Smooth muscle cell (in vitro differentiated cells): ENCODE measurements around the gene DCLK3. TPM values are rescaled to one million over a fixed set of nuclear protein-coding genes. Genes with fewer than 3 reads are reported as not detected.

Experiments
- DNase-seq: peaks from one replicate; lab custom pipeline; 2025; ENCODE audit not compliant: unreplicated experiment; lab: John Stamatoyannopoulos, UW
- H2AFZ ChIP-seq: fragments of 200-600 bp; sonication (generic); 2 replicates; pipeline ENCODE4 v1.6.0; 2016; ENCODE audit warnings: antibody characterized with exemption, low read depth, mild to moderate bottlenecking
- H3F3A ChIP-seq: fragments of 200-600 bp; sonication (generic); 2 replicates; pipeline ENCODE4 v1.6.0; 2017; ENCODE audit warnings: antibody characterized with exemption, low read depth
- H3K27ac ChIP-seq: fragments of 200-600 bp; sonication (generic); 2 replicates; pipeline ENCODE4 v1.5.1; 2016; ENCODE audit warnings: low read depth, mild to moderate bottlenecking
- H3K27me3 ChIP-seq: fragments of 200-600 bp; sonication (generic); 2 replicates; pipeline ENCODE4 v1.6.1; 2016; ENCODE audit warnings: low read depth, mild to moderate bottlenecking
- H3K36me3 ChIP-seq: fragments of 200-600 bp; sonication (generic); 2 replicates; pipeline ENCODE4 v1.5.1; 2016; ENCODE audit warnings: low read depth
- H3K4me1 ChIP-seq: fragments of 200-600 bp; sonication (generic); 2 replicates; pipeline ENCODE4 v1.5.1; 2016; ENCODE audit warnings: low read depth
- H3K4me2 ChIP-seq: fragments of 200-600 bp; sonication (generic); 2 replicates; pipeline ENCODE4 v1.6.0; 2016; ENCODE audit warnings: mild to moderate bottlenecking
- H3K4me3 ChIP-seq: fragments of 200-600 bp; sonication (generic); 2 replicates; pipeline ENCODE4 v1.5.1; 2016; ENCODE audit warnings: mild to moderate bottlenecking
- H3K79me2 ChIP-seq: fragments of 200-600 bp; sonication (generic); 2 replicates; pipeline ENCODE4 v1.6.0; 2016; ENCODE audit warnings: low read depth, mild to moderate bottlenecking
- H3K9ac ChIP-seq: fragments of 200-600 bp; sonication (generic); 2 replicates; pipeline ENCODE4 v1.6.0; 2016; ENCODE audit warnings: low read depth
- H3K9me3 ChIP-seq: fragments of 200-600 bp; sonication (generic); replicated peaks from 2 replicates; pipeline ENCODE4 v1.5.1; 2016; ENCODE audit warnings: low read depth
- H4K20me1 ChIP-seq: fragments of 200-600 bp; sonication (generic); 2 replicates; pipeline ENCODE4 v1.6.0; 2016; ENCODE audit warnings: low read depth
- WGBS: methylation state at CpG from one replicate; pipeline ENCODE4 v1.1.7; 2016; ENCODE audit warnings: low lambda C conversion rate; 5-methylcytosine and 5-hydroxymethylcytosine counted together
- polyA plus RNA-seq: library from polyadenylated mRNA; unstranded; fragments of >200 nt; fragmentation: Nextera tagmentation; extraction: Ambion mirVana; gene quantifications from 2 replicates; pipeline ENCODE4 v1.2.1, GENCODE V29; 2016
- total RNA-seq: library from RNA; depleted of rRNA; stranded (reverse); fragments of >200 nt; gene quantifications from 2 replicates; pipeline ENCODE4 v1.2.3, GENCODE V29; 2014
- TF ChIP-seq, protein P1 (sequence below): fragments of 200-600 bp; sonication (generic); IDR thresholded peaks from 2 replicates; pipeline ENCODE4 v1.5.1; 2017; ENCODE audit warnings: borderline replicate concordance, mild to moderate bottlenecking, antibody characterized with exemption; ENCODE audit not compliant: insufficient read depth, poor library complexity, severe bottlenecking

DCLK3 gene
- total and polyA plus RNA-seq, 2 experiments from 2014 or later, result not detected

DNA sequence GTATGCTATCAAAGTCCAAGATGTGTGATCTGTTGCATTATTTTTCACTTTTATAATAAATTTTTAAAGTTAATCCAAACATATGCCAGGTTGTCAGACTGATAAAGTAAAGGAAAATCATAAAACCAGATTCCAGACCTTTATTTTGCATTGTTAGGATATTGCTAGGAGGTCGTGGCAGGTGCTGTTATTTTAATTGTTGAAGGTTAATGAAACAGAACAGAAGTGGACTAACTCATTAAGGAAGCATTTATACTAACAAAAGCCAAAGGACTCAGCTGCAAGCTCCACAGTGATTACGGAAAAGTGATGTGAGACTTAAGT is 63.1 kb downstream of the DCLK3 start:
- H3K79me2 ChIP-seq, result no peaks in the 10 kb centered on the region
- WGBS, result 77% methylated on average over 2 of the region's 2 CpGs
- H2AFZ ChIP-seq, result no peak overlapping the region
- H3K4me2 ChIP-seq, result no peak overlapping the region
- no peaks in the 10 kb centered on the region for H3K9me3 ChIP-seq
- H3K4me3 ChIP-seq, result no peak overlapping the region
- DNase-seq, result no peak
- TF ChIP-seq, protein P1, sequence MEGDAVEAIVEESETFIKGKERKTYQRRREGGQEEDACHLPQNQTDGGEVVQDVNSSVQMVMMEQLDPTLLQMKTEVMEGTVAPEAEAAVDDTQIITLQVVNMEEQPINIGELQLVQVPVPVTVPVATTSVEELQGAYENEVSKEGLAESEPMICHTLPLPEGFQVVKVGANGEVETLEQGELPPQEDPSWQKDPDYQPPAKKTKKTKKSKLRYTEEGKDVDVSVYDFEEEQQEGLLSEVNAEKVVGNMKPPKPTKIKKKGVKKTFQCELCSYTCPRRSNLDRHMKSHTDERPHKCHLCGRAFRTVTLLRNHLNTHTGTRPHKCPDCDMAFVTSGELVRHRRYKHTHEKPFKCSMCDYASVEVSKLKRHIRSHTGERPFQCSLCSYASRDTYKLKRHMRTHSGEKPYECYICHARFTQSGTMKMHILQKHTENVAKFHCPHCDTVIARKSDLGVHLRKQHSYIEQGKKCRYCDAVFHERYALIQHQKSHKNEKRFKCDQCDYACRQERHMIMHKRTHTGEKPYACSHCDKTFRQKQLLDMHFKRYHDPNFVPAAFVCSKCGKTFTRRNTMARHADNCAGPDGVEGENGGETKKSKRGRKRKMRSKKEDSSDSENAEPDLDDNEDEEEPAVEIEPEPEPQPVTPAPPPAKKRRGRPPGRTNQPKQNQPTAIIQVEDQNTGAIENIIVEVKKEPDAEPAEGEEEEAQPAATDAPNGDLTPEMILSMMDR, result no peak
- H3K27me3 ChIP-seq, result no peaks in the 10 kb centered on the region
- H3K27ac ChIP-seq, result no peak overlapping the region
- H3K36me3 ChIP-seq, result no peaks in the 10 kb centered on the region
- no peaks in the 10 kb centered on the region for H3F3A ChIP-seq
- no peaks in the 10 kb centered on the region for H4K20me1 ChIP-seq
- no peaks in the 10 kb centered on the region for H3K4me1 ChIP-seq
- no peak overlapping the region for H3K9ac ChIP-seq

DNA sequence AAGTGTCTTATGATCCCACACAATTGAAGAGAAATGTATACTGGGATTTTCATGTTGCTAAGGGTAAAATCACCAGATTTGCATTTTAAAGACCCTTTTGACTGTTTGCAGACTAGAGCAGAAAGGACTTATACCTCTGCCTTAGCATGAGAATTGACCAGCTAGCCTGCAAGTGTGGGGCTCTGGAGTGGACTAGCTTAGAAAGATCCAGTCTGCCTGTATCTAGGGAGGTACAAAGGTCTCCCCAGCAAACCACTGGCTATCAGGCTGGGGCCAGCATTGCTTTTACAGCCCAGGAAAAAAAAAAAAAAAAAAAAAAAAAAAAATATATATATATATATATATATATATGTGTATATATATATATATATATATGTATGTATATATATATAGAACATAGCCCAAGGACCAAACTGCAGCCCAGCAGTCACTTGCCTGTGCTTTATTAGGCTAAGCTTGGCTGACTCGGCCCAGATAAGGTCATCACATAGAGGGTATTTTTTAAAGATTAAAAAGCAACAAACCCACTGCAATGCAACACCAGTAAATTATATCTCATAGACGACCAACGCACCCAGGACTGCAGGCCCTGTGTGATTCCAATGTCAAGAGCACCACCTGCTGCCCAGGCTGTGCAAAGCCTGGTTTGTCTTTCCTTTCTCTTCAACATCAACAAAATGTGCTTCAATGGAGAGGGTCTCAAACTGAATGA is 63.7 kb downstream of the DCLK3 start:
- H3K9me3 ChIP-seq, result no peaks in the 10 kb centered on the region
- DNase-seq, result no peak
- H2AFZ ChIP-seq, result no peak overlapping the region
- no peaks in the 10 kb centered on the region for H3K36me3 ChIP-seq
- no peak overlapping the region for H3K4me3 ChIP-seq
- H3K9ac ChIP-seq, result no peak overlapping the region
- H4K20me1 ChIP-seq, result no peaks in the 10 kb centered on the region
- no peaks in the 10 kb centered on the region for H3K79me2 ChIP-seq
- H3K4me2 ChIP-seq, result no peak overlapping the region
- TF ChIP-seq, protein P1, result peak; percentile 97
- H3K4me1 ChIP-seq, result no peaks in the 10 kb centered on the region
- no peaks in the 10 kb centered on the region for H3F3A ChIP-seq
- 6% methylated on average over 3 of the region's 3 CpGs for WGBS
- H3K27ac ChIP-seq, result no peak overlapping the region
- no peaks in the 10 kb centered on the region for H3K27me3 ChIP-seq

DNA sequence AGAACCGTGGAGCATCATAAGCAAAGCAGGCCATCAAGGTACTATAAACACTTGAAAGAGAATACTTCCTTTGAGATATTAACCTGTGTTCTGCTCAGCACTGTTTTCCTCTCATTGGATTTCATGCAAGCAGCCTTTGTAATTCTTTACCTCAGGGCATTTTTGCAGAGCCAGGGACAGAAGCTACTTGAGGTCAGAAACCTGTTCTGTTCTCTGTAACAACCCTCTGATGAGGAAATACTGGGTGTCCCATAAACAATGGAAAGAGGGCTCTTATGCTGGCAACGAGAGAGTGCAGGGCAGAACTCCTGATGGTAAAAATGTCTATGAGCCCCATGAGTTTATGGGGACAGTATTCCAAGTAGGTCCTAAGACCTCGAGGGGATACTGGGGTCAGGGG is 66.0 kb downstream of the DCLK3 start:
- H3K27me3 ChIP-seq, result no peaks in the 10 kb centered on the region
- TF ChIP-seq, protein P1, result no peak
- H3F3A ChIP-seq, result no peaks in the 10 kb centered on the region
- H3K4me2 ChIP-seq, result no peak overlapping the region
- no peaks in the 10 kb centered on the region for H3K79me2 ChIP-seq
- no peak overlapping the region for H3K27ac ChIP-seq
- H2AFZ ChIP-seq, result no peak overlapping the region
- H3K9ac ChIP-seq, result no peak overlapping the region
- DNase-seq, result no peak
- H3K4me1 ChIP-seq, result no peaks in the 10 kb centered on the region
- 71% methylated on average over 3 of the region's 3 CpGs for WGBS
- H3K9me3 ChIP-seq, result no peaks in the 10 kb centered on the region
- H4K20me1 ChIP-seq, result no peaks in the 10 kb centered on the region
- H3K4me3 ChIP-seq, result no peak overlapping the region
- no peaks in the 10 kb centered on the region for H3K36me3 ChIP-seq

DNA sequence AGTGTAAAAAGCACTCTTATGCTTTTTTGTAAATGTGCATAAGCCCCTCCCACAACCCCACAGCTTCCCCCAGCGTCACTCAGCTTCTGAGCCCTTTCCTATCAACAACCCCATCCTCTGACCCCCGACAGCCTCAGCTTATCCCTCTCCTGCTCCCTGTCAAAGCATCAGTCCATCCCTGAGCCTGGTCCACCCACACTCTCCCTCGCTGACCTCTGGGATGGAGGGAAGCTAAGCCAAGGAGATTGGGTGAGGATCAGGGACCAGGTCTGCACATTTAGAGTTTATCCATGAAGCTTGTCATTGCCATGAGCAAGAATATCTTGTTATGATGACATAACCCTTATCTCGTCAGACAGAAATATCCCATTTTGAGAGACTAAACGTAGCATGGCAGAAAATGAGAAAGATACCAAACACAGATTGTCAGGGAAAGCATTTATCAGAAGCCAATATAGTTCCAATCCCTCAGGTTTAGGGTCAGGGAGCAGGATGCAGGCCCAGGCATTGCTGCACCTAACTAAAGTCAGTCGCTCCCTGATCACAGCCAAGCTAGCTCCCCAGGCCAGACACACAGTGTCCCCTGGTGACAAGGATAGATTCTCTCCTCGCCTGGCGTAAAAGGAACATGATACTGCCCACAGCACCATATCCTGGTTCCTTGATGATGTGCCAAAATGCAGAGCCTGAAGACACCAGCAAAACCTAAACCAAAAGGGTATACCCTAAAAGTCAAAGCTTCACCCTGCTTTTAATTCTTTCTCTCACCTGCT is 66.9 kb downstream of the DCLK3 start:
- no peak overlapping the region for H3K27ac ChIP-seq
- H3K4me1 ChIP-seq, result no peaks in the 10 kb centered on the region
- 65% methylated on average over 8 of the region's 8 CpGs for WGBS

More for the DNA sequence above, 66.9 kb downstream of the DCLK3 start:
- Histone ChIP-seq H2AFZ (no peak overlapping the region), H3K27me3 (no peaks in the 10 kb centered on the region), H3K4me2 (no peak overlapping the region), H4K20me1 (no peaks in the 10 kb centered on the region), H3K9ac (no peak overlapping the region), H3K79me2 (no peaks in the 10 kb centered on the region), H3K9me3 (no peaks in the 10 kb centered on the region), H3F3A (no peaks in the 10 kb centered on the region), H3K36me3 (no peaks in the 10 kb centered on the region), H3K4me3 (no peak overlapping the region)
- no peak for DNase-seq
- TF ChIP-seq, protein P1, result no peak
